T-helper 1 cell treated with Interleukin-12 subunit alpha and Interleukin-12 subunit beta and Interleukin-4 antibody, amounts not matched to agents 30 μg/mL and 1 μg/mL, for 36 hours (primary cell): ENCODE data around the gene ZBTB7B.

ENCODE experiments used
- H3K27ac Mint-ChIP-seq: one replicate; pipeline ENCODE4 v1.8.0; 2021; ENCODE audit warnings: mild to moderate bottlenecking, mixed read lengths
- H3K27me3 Mint-ChIP-seq: one replicate; pipeline ENCODE4 v1.8.0; 2021; ENCODE audit warnings: low read depth, mixed read lengths
- H3K36me3 Mint-ChIP-seq: one replicate; pipeline ENCODE4 v1.8.0; 2021; ENCODE audit warnings: low read depth, mixed read lengths
- H3K4me1 Mint-ChIP-seq: one replicate; pipeline ENCODE4 v1.8.0; 2021; ENCODE audit warnings: low read depth, mixed read lengths
- H3K4me3 Mint-ChIP-seq: one replicate; pipeline ENCODE4 v1.8.0; 2021; ENCODE audit warnings: mild to moderate bottlenecking, moderate library complexity, mixed read lengths
- H3K9me3 Mint-ChIP-seq: one replicate; pipeline ENCODE4 v1.8.0; 2021; ENCODE audit warnings: mixed read lengths

Gene ZBTB7B

GRCh38 chr1:154962156-154962749 is 40.3 kb upstream of the ZBTB7B start:
- Mint-ChIP-seq H3K4me1 (peaks cover 22% of the 10 kb centered on the region), H3K27ac (peak overlapping the region; percentile 86), H3K27me3 (no peaks in the 10 kb centered on the region), H3K4me3 (peak overlapping the region; percentile 86), H3K36me3 (peaks cover 32% of the 10 kb centered on the region), H3K9me3 (no peaks in the 10 kb centered on the region)

- H3K36me3 Mint-ChIP-seq = peaks cover 38% of the 10 kb centered on the region
- peak overlapping the region; percentile 45 for H3K27ac Mint-ChIP-seq
- H3K4me1 Mint-ChIP-seq = peaks cover 22% of the 10 kb centered on the region
- H3K9me3 Mint-ChIP-seq = no peaks in the 10 kb centered on the region
- H3K4me3 Mint-ChIP-seq = peak overlapping the region; percentile 86
- H3K27me3 Mint-ChIP-seq = no peaks in the 10 kb centered on the region
Observed at GRCh38 chr1:154962795-154963330, 39.7 kb upstream of the ZBTB7B start.

DNA sequence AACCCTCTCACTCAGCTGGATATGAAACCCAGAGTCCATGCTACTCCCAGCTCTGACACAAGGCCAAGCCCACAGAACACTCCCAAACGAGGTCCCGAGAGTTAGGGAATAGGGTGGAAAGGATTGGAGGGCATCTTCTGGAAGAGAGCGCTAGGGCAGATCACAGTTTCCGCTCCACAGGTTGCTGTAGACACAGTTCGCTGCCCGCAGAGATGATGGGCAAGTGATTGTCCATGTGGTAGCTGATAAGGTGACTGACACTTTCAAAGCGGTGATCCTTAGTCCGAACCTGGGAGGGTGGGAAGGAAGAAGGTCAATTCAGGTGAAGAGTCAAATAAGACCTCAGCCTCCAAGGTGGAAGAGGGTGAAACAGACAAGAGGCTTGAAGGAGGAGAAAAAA is 39.0 kb upstream of the ZBTB7B start:
- H3K9me3 Mint-ChIP-seq = no peaks in the 10 kb centered on the region

GRCh38 chr1:154964359-154964758 is 38.2 kb upstream of the ZBTB7B start:
- Mint-ChIP-seq H3K4me3 (no peak overlapping the region), H3K4me1 (peaks cover 26% of the 10 kb centered on the region), H3K27me3 (no peaks in the 10 kb centered on the region), H3K36me3 (peaks cover 44% of the 10 kb centered on the region), H3K9me3 (no peaks in the 10 kb centered on the region), H3K27ac (no peak overlapping the region)

More for the DNA sequence above, 39.0 kb upstream of the ZBTB7B start:
- no peak overlapping the region for H3K27ac Mint-ChIP-seq
- peaks cover 41% of the 10 kb centered on the region for H3K36me3 Mint-ChIP-seq
- no peak overlapping the region for H3K4me3 Mint-ChIP-seq
- no peaks in the 10 kb centered on the region for H3K27me3 Mint-ChIP-seq
- peaks cover 22% of the 10 kb centered on the region for H3K4me1 Mint-ChIP-seq

- no peaks in the 10 kb centered on the region for H3K9me3 Mint-ChIP-seq
- no peak overlapping the region for H3K27ac Mint-ChIP-seq
- no peaks in the 10 kb centered on the region for H3K27me3 Mint-ChIP-seq
- H3K4me1 Mint-ChIP-seq = peaks cover 24% of the 10 kb centered on the region
- no peak overlapping the region for H3K4me3 Mint-ChIP-seq
- peaks cover 47% of the 10 kb centered on the region for H3K36me3 Mint-ChIP-seq
Observed at GRCh38 chr1:154966111-154966510, 36.5 kb upstream of the ZBTB7B start.

DNA sequence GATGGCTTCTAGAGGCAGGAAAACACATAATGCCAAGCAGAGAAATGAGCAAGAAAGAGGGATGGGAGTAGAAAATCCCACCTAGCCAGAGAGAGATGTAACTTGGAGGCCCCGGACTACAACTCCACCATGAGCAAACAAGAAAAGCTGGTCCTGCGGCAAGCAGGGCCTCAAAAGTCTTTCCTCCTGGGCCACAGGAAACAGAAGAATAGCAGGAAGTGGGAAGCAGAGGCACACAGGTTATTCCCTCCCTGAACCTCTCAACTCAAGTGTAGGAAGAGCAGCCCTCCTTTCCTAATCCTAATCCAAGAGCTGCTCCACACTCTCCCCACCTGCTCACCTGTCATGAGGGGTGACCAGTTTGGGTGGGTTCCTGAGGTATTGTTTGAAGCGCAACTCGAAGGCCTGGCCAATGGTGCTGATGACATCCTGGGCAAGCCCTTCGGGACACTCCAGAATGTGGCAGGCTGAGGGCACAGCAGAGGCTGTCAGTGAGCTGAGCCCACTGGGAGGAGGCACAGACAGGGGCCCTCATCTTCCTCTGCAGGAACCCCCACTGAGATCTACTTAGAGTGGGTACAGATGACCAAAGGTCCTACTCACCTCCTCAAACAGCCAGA is 35.2 kb upstream of the ZBTB7B start:
- H3K27ac Mint-ChIP-seq = peak overlapping the region; percentile 15

GRCh38 chr1:154968731-154969130 is 33.9 kb upstream of the ZBTB7B start:
- H3K27ac Mint-ChIP-seq = peak overlapping the region; percentile 62
- no peaks in the 10 kb centered on the region for H3K27me3 Mint-ChIP-seq
- H3K4me1 Mint-ChIP-seq = peaks cover 31% of the 10 kb centered on the region
- no peaks in the 10 kb centered on the region for H3K9me3 Mint-ChIP-seq
- peaks cover 45% of the 10 kb centered on the region for H3K36me3 Mint-ChIP-seq
- no peak overlapping the region for H3K4me3 Mint-ChIP-seq

More for the DNA sequence above, 35.2 kb upstream of the ZBTB7B start:
- peaks cover 49% of the 10 kb centered on the region for H3K36me3 Mint-ChIP-seq
- H3K9me3 Mint-ChIP-seq = no peaks in the 10 kb centered on the region
- H3K27me3 Mint-ChIP-seq = no peaks in the 10 kb centered on the region
- peaks cover 29% of the 10 kb centered on the region for H3K4me1 Mint-ChIP-seq
- no peak overlapping the region for H3K4me3 Mint-ChIP-seq

GRCh38 chr1:154969246-154969645 is 33.4 kb upstream of the ZBTB7B start:
- Mint-ChIP-seq H3K4me3 (no peak overlapping the region), H3K4me1 (peaks cover 29% of the 10 kb centered on the region)

DNA sequence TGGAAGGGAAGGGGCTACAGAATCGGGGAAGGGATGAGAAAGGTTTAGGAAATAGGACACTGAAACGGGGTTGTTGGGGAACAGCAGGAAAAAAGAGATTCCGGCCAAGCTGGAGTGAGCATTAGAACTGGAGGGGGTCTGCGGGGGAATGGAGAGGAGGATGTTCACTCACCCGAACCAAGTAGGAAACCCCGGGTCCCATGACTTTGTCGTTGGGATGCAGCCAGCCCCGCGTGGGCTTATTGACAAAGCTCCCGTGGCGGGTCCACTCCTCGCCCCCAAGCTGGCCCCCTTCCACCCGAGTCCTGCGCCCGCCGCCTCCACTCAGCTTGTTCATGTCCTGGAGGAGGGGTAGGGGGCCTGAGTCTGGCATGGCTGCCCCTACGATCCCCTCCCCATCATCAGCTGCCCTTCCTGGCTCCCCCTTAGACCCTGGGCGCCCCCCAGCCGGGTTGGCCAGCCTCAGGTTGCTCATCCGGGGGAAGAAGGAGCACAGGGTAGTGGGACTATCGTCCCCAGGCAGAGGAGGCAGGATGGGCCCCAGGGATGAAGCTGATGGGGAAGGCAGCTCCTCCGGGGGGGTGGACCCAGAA is 32.6 kb upstream of the ZBTB7B start:
- Mint-ChIP-seq H3K27me3 (no peaks in the 10 kb centered on the region), H3K4me1 (peaks cover 29% of the 10 kb centered on the region), H3K36me3 (peaks cover 42% of the 10 kb centered on the region), H3K9me3 (no peaks in the 10 kb centered on the region), H3K4me3 (no peak overlapping the region), H3K27ac (no peak overlapping the region)

More at GRCh38 chr1:154969246-154969645, 33.4 kb upstream of the ZBTB7B start:
- Mint-ChIP-seq H3K9me3 (no peaks in the 10 kb centered on the region), H3K27ac (peak overlapping the region; percentile 62), H3K27me3 (no peaks in the 10 kb centered on the region), H3K36me3 (peaks cover 42% of the 10 kb centered on the region)

DNA sequence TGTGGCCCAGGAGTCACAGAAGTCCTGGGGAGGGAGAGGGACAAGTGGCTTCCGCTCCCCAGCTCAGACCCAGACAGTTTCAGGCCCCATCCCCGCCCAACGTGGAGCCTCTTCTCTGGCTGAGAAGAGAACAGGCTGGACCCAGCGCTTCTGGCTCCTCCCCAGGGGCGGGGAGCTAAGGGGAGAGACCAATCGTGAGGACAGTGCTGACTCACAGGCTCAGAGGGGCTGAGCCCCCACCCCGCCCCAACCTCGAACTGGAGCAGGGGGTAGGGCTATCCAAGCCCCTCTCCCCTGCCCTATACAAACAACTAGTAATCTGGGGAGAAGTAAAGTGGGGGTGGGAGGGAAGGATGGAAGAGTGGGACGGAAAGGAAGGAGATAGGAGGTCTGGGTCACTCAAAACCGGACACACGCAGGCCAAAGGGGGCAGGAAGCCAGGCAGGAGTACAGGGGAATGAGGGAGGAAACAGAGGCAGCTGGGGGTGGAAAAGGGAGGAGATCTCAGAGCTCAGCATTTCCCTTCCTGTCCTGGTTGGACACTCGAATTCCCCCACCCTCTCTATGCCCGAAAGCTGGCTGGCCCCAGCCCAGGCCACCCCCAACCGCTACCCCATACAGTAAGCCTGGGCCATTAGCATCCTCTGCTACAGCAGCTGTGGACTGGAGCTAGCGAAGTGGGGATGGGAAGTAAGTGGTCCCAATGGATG is 31.8 kb upstream of the ZBTB7B start, which contains the start of gene SHC1:
Gene SHC1, minus strand, starts transcription at position 117 of the 710 bp plus-strand sequence. CDS start 221 bp downstream, outside the sequence.
- Mint-ChIP-seq H3K4me1 (peaks cover 29% of the 10 kb centered on the region), H3K27me3 (no peaks in the 10 kb centered on the region), H3K36me3 (peaks cover 35% of the 10 kb centered on the region), H3K9me3 (no peaks in the 10 kb centered on the region), H3K27ac (peak within 1 kb of the TSS; percentile 78), H3K4me3 (peak within 1 kb of the TSS; percentile 52)

DNA sequence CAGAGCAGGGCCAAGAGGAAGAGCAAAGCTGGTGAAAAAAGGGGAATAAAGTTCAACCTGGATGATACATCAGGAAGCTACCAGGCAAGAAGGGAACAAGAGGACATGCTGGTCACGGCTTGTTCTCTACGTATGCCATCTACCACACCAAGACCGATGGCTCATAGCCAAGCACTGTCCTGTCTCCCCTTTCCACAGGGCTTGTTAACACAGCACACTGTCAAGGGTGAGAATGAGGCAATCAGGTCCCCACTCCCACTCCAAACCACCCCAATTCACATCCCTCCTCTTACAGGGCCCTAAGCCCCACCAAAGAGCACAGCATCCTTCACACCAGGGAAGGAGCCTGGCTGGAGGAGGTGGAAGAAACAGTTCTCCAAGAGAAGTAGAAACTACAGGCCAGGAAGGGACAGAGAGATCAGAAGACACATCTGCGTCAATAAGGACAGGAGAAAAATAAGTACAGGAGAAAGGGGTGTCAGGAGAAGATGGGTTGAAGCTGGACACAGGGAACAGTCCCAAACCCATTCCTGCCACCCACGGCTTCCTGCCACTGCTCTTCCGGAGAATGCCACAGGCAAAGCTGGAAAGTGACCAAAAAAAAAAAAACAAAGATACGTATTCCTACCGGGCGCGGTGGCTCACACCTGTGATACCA is 31.1 kb upstream of the ZBTB7B start:
- Mint-ChIP-seq H3K9me3 (no peaks in the 10 kb centered on the region), H3K27me3 (no peaks in the 10 kb centered on the region), H3K27ac (peak overlapping the region; percentile 74), H3K36me3 (peaks cover 35% of the 10 kb centered on the region), H3K4me1 (peaks cover 29% of the 10 kb centered on the region), H3K4me3 (peak overlapping the region; percentile 52)

- Mint-ChIP-seq H3K36me3 (peaks cover 30% of the 10 kb centered on the region), H3K4me3 (no peak overlapping the region), H3K27me3 (no peaks in the 10 kb centered on the region), H3K4me1 (peaks cover 29% of the 10 kb centered on the region), H3K27ac (no peak overlapping the region), H3K9me3 (no peaks in the 10 kb centered on the region)
Observed at GRCh38 chr1:154972213-154972516, 30.4 kb upstream of the ZBTB7B start.

GRCh38 chr1:154972517-154973343 is 29.9 kb upstream of the ZBTB7B start:
- H3K9me3 Mint-ChIP-seq = no peaks in the 10 kb centered on the region
- H3K4me3 Mint-ChIP-seq = no peak overlapping the region

More at GRCh38 chr1:154972517-154973343, 29.9 kb upstream of the ZBTB7B start:
- H3K27me3 Mint-ChIP-seq = no peaks in the 10 kb centered on the region
- H3K36me3 Mint-ChIP-seq = peaks cover 24% of the 10 kb centered on the region
- peaks cover 33% of the 10 kb centered on the region for H3K4me1 Mint-ChIP-seq
- no peak overlapping the region for H3K27ac Mint-ChIP-seq
